HG03159 (cell line): ENCODE results near the gene C2CD2L.
"Not testable (repeated sequence)": the region's sequence is repeated elsewhere in the genome, so short reads cannot be mapped to it uniquely, and the experiment has no call there.

ENCODE experiments used
- ATAC-seq: cut with Tn5 transposase; IDR thresholded peaks from one replicate; pipeline ENCODE4 v1.9.1; 2021; ENCODE audit warnings: mild to moderate bottlenecking, moderate library complexity; ENCODE audit not compliant: unreplicated experiment

Gene C2CD2L

GRCh38 chr11:119092880-119093842 lies 14.0 kb upstream of the C2CD2L start:
- no peak for ATAC-seq

DNA sequence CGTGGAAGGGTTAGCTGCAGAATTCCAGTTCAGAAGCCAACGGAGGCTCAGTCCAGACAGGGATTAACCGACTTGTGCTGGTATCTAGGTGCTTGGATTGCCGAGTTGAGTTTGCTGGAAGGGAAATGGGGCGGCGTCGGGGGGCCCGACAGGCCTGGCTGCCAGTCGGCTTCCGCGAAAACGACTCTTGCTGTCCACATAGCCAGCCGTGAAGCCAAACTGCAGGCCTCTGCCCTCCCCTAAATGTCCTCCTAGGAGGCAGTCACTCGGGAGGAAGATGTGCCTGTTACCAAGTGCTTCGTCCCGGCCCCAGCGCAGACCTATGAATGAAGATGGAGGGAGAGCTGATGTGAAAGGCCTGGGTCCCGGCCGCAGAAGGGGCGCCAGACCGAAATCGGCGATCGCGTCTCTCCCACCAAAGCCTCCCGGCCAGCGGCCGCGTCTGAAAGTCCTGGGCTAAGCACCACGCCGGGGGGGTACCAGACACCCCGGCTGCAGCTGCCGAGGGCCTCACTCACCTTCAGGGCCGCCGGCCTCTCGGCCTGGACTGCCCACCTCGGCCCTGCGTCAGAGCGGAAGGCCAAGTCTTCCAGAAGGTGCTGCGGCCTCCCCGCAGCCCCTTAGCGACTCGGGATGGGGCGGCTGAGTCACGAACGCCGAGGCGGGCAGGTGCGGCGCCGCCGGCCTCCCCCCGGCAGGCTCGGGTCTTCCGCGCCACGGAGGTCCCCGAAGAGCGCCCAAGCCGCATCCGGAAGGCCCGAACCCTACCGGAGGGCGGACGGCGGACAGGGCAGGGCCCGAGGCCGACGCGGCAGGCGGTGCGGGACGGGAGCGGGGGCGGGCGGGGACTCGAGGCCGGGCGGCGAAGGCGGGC lies 13.0 kb upstream of the C2CD2L start:
- ATAC-seq, result peak; percentile 3

GRCh38 chr11:119094816-119095065 lies 12.4 kb upstream of the C2CD2L start:
- ATAC-seq, result peak; percentile 35

DNA sequence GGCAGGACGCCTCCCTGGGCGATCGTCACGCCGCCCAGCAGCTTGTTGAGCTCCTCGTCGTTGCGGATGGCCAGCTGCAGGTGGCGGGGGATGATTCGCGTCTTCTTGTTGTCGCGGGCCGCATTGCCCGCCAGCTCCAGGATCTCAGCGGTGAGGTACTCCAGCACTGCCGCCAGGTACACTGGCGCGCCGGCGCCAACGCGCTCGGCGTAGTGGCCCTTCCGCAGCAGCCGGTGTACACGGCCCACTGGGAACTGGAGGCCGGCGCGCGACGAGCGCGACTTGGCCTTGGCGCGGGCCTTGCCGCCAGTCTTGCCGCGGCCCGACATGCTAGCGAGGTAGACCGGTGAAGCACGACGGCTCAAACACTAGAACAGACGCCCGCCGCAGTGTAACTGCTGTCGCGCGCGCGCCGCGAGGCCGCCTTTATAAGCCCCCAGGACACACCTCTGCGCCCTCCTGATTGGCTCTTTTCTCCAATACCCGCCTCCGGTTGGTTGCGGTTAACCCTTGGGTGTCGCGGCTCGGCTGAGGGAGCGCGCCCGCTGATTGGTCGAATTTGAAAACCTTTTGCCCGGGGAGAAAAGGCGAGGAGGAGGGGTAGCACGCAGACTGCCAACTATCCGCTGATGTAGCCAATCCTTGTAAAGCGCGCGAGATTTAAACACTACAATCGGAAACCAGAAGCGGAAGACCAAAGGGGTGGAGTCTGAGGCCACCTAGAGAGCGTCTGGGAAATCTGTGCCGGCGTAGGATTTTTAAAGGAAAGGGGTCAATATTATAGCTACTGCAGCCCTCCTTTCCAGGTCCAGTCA lies 11.9 kb upstream of the C2CD2L start:
- ATAC-seq, result peak; percentile 82

DNA sequence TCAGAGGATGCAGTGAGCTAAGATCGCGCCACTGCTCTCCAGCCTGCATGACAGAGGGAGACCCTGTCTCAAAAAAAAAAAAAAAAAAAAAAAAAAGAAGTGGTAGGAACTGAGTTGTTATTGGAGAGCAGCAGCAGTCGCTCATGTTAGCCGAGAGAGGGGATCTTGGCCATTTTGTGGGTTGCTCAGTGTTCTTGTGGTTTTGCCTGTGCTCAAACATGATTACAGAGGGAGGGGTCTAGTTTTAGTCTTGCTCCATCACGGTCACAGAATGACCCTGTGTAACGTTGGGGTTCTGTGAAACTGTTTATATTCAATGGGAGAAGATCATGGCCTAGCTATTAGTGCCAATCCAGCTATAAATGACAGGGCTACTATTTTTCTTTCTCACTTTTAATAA lies 7.4 kb upstream of the C2CD2L start:
- no peak for ATAC-seq

DNA sequence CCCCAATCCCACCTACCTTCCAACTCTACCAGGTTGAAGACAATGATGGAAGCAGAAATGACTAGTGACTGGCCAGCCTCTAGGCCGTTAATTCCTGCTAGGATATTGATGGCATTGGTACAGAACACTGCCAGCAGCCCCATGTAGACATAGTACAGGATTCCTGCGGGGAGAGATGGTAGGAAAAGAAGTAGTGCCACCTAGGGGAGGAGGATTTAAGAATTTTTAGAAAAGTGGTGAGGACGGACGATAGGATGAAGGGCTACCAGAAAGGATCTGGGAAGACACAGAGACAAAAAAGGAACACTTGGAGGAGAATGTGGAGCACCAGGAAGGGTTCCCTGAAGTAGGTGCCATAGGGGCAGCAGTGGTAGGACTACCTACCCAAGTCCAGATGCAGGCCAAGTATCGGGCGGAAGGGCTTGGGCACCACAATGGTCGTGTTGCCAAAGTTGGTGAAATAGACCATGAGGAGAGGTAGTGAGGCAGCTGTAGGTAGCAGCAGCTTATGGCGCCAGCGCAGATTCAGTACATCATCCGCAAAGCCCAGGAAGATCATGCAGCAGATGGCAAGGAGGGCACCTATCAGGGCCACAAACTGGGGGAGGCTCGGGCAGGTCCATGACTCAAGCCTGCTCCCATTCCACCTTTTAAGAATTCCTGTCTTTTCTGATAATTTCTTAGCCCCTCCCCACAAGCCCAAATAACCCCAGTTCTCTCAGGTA lies 6.7 kb upstream of the C2CD2L start:
- no peak for ATAC-seq

DNA sequence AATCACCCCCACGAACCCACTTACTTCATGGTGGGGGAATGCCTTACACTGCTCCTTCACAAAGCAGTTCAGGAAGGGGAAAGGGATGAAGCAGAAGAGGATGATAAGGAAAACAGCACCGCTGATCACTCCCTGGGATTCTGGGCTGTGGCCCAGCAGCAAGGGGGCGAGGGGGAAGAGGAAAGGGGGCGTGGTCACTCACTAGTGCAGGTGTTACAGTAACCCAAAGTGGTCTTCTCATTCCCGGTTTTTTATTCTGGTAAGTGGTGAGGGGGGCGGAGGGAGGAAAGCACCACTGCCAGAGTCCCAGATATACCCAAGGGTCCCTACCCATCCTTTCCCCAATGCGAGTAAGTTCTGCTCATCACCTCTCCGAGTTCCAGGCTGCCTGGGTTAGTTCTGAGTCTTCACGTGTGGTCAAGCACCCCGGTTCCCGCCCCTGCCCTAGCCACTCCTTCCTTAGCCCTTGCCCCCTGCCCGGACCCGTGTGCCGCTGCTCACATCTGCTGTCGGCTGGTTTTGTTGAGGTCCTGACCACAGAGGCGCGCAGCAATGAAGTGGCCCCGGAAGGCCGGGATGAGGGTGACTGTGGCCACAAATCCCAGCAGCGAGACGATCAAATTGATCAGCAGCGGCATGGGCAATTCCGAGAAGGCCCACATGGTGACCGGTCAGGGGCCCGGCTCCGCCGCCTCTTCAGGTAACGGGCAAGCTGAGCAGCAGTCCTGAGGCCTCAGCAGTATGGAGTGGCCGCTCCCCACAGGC lies 6.0 kb upstream of the C2CD2L start:
- ATAC-seq, result peak; percentile 25

DNA sequence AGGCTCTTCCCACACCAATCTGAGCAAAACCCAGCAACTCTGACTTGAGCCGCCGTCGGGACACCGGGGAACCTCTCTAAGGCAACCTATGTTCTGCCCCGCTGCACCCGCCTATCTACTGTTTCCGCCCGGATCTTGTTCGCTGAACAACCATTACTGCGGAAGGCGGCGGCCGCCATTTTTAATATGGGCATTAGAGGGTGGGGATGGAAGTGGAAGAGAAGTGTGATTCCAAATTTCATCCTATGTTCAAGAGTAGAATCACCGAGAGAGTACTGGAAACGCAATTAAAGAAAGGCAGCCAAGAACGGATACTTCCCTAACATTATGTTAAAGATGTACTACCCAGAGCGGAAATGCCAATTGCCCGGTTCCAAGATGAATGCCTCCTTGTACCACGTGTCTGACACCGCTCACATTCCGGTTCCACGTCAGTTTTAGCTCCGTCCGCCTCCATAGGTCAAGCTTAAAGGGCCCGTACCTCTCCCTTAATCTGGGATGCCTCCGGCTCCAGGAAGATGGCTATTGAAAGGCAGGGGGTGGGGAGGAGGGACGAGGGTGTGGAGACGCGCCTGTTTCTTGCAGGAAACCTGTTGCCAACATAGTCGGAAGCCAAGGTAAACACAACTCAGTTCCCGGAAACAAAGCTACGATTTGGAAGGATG lies 5.3 kb upstream of the C2CD2L start, which contains the start of gene DPAGT1:
DPAGT1 (minus strand) TSS at position 95 of the 665 bp plus-strand sequence. CDS start 198 bp downstream, outside the sequence.
- peak; percentile 69 for ATAC-seq

GRCh38 chr11:119103161-119103664 lies 3.9 kb upstream of the C2CD2L start:
- ATAC-seq, result not testable (repeated sequence)

- ATAC-seq, result no peak
Measured at GRCh38 chr11:119103793-119104192, 3.4 kb upstream of the C2CD2L start.

DNA sequence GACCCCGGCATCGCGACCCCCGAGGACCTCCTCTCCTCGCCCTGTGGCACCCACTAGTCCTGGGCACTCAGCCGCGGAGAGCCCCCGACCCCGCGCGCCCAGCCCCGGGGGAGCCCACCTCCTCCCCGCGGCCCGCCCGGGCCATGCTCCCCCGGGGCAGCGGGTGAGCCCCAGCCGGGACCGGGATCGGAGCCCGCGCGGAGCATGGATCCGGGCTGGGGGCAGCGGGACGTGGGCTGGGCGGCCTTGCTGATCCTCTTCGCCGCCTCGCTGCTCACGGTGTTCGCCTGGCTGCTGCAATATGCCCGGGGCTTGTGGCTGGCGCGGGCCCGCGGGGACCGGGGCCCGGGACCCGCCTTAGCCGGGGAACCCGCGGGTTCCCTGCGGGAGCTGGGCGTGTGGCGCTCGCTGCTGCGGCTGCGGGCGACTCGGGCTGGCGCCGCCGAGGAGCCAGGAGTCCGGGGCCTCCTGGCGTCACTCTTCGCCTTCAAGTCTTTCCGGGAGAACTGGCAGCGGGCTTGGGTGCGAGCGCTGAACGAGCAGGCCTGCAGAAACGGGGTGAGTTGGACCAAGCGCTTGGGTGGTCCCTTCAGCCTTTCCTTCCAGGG lies 498 bp downstream of the C2CD2L start:
- ATAC-seq, result peak; percentile 29

DNA sequence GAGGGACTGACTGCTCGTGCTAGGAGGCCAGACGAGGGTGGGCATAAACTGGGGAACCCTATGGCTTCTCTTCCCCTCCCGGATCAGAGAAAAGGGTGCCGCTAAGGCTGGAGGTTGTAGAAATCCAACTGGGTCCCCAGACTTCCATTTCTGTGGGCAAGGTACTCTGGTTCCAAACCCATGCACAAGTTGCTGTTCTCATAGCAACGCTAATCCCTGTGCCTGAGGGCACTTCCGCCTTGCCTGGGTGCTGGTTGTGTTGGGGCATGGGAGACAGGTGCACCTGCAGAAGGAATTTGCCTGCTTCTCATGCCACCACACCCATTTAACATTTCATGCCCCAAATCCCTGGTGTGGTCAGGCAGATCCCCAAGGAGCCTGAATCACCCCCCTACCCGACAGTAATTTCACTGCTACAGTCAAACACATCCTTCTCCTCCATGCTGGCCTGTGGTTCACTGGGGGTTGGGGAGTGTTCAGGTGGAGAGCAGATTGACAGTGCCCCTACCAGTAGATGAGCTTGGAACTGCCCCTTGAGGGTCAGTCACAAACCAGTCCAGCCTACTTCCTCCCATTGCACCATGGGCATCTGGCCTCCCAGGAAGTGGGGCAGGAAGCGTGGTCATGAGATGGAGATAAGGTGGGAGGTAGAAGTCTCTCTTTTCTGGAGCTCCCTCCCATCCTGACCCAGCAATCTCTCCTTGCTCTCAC lies 1.2 kb downstream of the C2CD2L start:
- ATAC-seq, result no peak

GRCh38 chr11:119108857-119109221 lies 1.7 kb downstream of the C2CD2L start:
- ATAC-seq, result no peak

- no peak for ATAC-seq
Measured at GRCh38 chr11:119109843-119110242, 2.7 kb downstream of the C2CD2L start.

DNA sequence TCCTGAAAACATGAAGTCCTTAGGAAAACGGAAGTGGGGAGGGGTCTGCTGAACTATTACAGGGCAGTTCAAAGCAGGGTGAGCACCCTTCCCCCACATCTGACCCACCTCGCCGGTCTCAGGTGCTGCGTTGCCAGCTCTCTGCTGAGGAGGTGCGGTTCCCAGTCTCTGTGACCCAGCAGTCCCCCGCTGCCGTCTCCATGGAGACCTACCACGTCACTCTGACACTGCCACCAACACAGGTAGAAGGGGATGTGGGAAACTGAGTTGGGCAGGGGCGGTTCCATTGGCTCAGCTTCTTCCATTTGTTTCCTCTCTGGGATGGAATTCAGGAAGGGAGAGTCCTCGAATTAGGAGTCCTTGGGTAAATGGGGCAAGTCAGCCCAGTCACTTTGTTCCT lies 3.3 kb downstream of the C2CD2L start:
- ATAC-seq, result no peak

DNA sequence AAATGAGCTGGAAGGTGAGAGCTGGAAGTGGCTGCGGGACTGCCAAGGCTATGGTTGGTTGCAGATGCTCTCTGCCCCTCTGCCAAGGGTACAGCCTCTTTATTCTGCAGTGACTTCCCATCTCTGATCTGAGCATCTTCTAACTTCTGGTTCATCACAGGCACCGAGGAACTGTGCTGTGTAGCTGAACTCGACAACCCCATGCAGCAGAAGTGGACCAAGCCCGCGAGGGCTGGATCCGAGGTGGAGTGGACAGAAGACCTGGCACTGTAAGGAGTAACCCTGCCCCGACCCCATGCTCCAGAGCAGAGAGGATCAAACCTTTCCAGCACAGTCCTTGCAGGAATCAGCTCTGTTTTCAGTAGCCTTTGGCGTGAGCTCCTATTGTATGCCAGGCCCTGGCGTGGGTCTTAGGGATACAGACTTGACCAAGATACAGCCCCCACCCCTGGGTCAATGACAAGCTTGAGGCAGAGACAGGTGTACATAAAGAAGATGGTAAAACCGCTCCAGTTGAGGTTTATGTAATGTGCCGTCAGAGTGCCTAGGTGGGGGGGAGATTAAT lies 4.3 kb downstream of the C2CD2L start:
- ATAC-seq, result no peak

DNA sequence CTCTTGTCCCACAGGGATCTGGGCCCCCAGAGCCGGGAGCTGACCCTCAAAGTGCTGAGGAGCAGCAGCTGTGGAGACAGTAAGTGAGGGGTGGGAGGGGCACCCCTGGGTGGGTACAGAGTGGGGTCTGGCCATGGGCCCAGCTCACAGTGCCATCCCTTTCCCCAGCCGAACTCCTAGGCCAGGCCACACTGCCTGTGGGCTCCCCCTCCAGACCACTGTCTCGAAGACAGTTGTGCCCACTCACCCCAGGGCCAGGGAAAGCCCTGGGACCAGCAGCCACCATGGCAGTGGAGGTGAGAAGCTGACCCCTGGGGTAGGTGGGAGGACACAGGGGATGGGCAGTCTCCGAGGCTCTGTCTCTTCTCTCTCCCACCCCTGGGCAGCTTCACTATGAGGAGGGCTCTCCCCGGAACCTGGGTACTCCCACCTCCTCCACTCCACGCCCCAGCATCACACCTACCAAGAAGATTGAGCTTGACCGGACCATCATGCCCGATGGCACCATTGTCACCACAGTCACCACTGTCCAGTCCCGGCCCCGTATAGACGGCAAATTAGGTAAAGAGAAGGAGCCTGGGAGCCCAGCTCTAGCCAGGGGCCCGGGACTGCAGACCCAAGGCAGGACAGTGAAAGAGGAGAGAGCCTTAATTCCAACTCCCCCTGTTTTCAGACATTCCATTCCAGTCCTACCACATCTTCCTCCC lies 5.3 kb downstream of the C2CD2L start:
- no peak for ATAC-seq
